IMR-90 (cell line): ENCODE measurements around the gene HOXD8.

Experiments
- CHD1 ChIP-seq: IDR thresholded peaks from 2 replicates; pipeline ENCODE4 v1.6.1; 2012; ENCODE audit warnings: low read depth, low read length, improper control_type of control experiment
- CTCF ChIP-seq: conservative IDR thresholded peaks from 2 replicates; pipeline ENCODE4 v1.5.1; 2012; ENCODE audit warnings: mild to moderate bottlenecking, low read depth, low read length, improper control_type of control experiment
- MAFK ChIP-seq: IDR thresholded peaks from 2 replicates; pipeline ENCODE4 v1.6.1; 2012; ENCODE audit warnings: low read depth, low read length, improper control_type of control experiment
- MAZ ChIP-seq: IDR thresholded peaks from 2 replicates; pipeline ENCODE4 v1.6.1; 2012; ENCODE audit warnings: low read depth, mild to moderate bottlenecking, low read length, improper control_type of control experiment, moderate library complexity, borderline replicate concordance
- MXI1 ChIP-seq: IDR thresholded peaks from 2 replicates; pipeline ENCODE4 v1.6.1; 2012; ENCODE audit warnings: low read depth, mild to moderate bottlenecking, low read length, moderate library complexity, borderline replicate concordance
- NFE2L2 ChIP-seq: fragments of 150-350 bp; IDR thresholded peaks from 2 replicates; pipeline ENCODE4 v1.6.1; 2016; ENCODE audit warnings: low read depth, mild to moderate bottlenecking, low read length
- POLR2A ChIP-seq: IDR thresholded peaks from 2 replicates; pipeline ENCODE4 v1.6.1; 2012; ENCODE audit warnings: mild to moderate bottlenecking, low read depth, low read length
- RAD21 ChIP-seq: IDR thresholded peaks from 2 replicates; pipeline ENCODE4 v1.6.1; 2012; ENCODE audit warnings: low read length, improper control_type of control experiment
- RCOR1 ChIP-seq: IDR thresholded peaks from 2 replicates; pipeline ENCODE4 v1.6.1; 2012; ENCODE audit warnings: mild to moderate bottlenecking, low read length, improper control_type of control experiment; ENCODE audit not compliant: insufficient replicate concordance
- RFX5 ChIP-seq: IDR thresholded peaks from 2 replicates; pipeline ENCODE4 v1.8.0; 2012; ENCODE audit warnings: low read depth, mild to moderate bottlenecking, low read length, moderate library complexity
- USF2 ChIP-seq: fragments of 150-350 bp; IDR thresholded peaks from 2 replicates; pipeline ENCODE4 v1.6.1; 2017; ENCODE audit warnings: mild to moderate bottlenecking, antibody characterized with exemption, low read length, low read depth

- no peak for TF ChIP-seq CTCF
- no peak for TF ChIP-seq POLR2A
- no peak for TF ChIP-seq RCOR1
- TF ChIP-seq USF2 = no peak
- no peak for TF ChIP-seq MAFK
- no peak for TF ChIP-seq RAD21
- TF ChIP-seq CHD1 = no peak
- TF ChIP-seq MXI1 = no peak
- no peak for TF ChIP-seq NFE2L2
- TF ChIP-seq MAZ = no peak
- TF ChIP-seq RFX5 = no peak
Measured at GRCh38 chr2:176147210-176147799, 17.8 kb downstream of the HOXD8 start.
